CD14-positive monocyte (primary cell): Measurements from ENCODE around the gene CPA4. TPM values are rescaled to one million over a fixed set of nuclear protein-coding genes. Genes with fewer than 3 reads are reported as not detected.

Source experiments
- DNase-seq, 3 donors: peaks; one replicate each; pipeline ENCODE4 v3.0.0-alpha.2; 2011 to 2022
- H2AFZ ChIP-seq: 2 replicates; pipeline ENCODE4 v1.6.0; 2012; ENCODE audit warnings: mild to moderate bottlenecking, low read depth, low read length, inconsistent platforms; ENCODE audit not compliant: insufficient read depth, poor library complexity, severe bottlenecking
- H3K27ac ChIP-seq, 2 donors: 1 replicate in 1 of 2; 2 replicates in 1 of 2; pipeline ENCODE4 v1.5.1; 2012 to 2013; ENCODE audit warnings: low read length in 2 of 2, control low read depth in 1 of 2, inconsistent platforms in 1 of 2, low read depth in 1 of 2, mild to moderate bottlenecking in 1 of 2
- H3K27me3 ChIP-seq, 2 donors: one replicate each; pipeline versions ENCODE4 v1.6.0 to v1.6.1; 2011 to 2013; ENCODE audit warnings: low read length in 2 of 2; ENCODE audit not compliant: control insufficient read depth in 2 of 2, insufficient read depth in 2 of 2
- H3K36me3 ChIP-seq, 2 donors: replicated peaks in 1 of 2; 1 replicate in 1 of 2; 2 replicates in 1 of 2; pipeline versions ENCODE4 v1.5.1 to v1.6.1; 2012 to 2013; ENCODE audit warnings: low read length in 2 of 2, control low read depth in 1 of 2, inconsistent platforms in 1 of 2, mild to moderate bottlenecking in 1 of 2; ENCODE audit not compliant: insufficient read depth in 2 of 2, control insufficient read depth in 1 of 2
- H3K4me1 ChIP-seq, 2 donors: 1 replicate in 1 of 2; 2 replicates in 1 of 2; pipeline versions ENCODE4 v1.5.1 to v1.6.1; 2012 to 2013; ENCODE audit warnings: low read length in 2 of 2, control low read depth in 1 of 2, inconsistent platforms in 1 of 2, mild to moderate bottlenecking in 1 of 2, moderate library complexity in 1 of 2; ENCODE audit not compliant: insufficient read depth in 2 of 2, control insufficient read depth in 1 of 2
- H3K4me2 ChIP-seq: replicated peaks from 2 replicates; pipeline ENCODE3; 2012; ENCODE audit warnings: low read length, moderate library complexity, mild to moderate bottlenecking; ENCODE audit not compliant: poor library complexity, severe bottlenecking; ENCODE audit errors: extremely low read depth
- H3K4me3 ChIP-seq, 3 experiments: fragments of 200-600 bp in 1 of 3; sonication (generic) in 1 of 3; replicated peaks in 1 of 3; 1 replicate in 2 of 3; 2 replicates in 1 of 3; pipeline ENCODE4 v1.5.1; 2011 to 2013; ENCODE audit warnings: low read length in 3 of 3, mild to moderate bottlenecking in 3 of 3, control low read depth in 2 of 3, low read depth in 2 of 3, inconsistent platforms in 1 of 3, moderate library complexity in 1 of 3
- H3K79me2 ChIP-seq: 2 replicates; pipeline ENCODE4 v1.6.0; 2012; ENCODE audit warnings: mild to moderate bottlenecking, control low read depth, inconsistent platforms, low read length, moderate library complexity; ENCODE audit not compliant: insufficient read depth
- H3K9ac ChIP-seq: 2 replicates; pipeline ENCODE4 v1.6.0; 2017; ENCODE audit warnings: low read length, mild to moderate bottlenecking; ENCODE audit not compliant: insufficient read depth, poor library complexity, severe bottlenecking
- H3K9me3 ChIP-seq, 2 donors: replicated peaks in 1 of 2; 1 replicate in 1 of 2; 2 replicates in 1 of 2; pipeline versions ENCODE4 v1.5.1 to v1.6.1; 2012 to 2013; ENCODE audit warnings: low read length in 2 of 2, control low read depth in 1 of 2; ENCODE audit not compliant: control insufficient read depth in 1 of 2, insufficient read depth in 1 of 2
- H4K20me1 ChIP-seq: 2 replicates; pipeline ENCODE4 v1.6.0; 2012; ENCODE audit warnings: mild to moderate bottlenecking, low read length, control low read depth, moderate library complexity; ENCODE audit not compliant: insufficient read depth
- H3K27ac Mint-ChIP-seq, 7 donors: one replicate each; pipeline ENCODE4 v1.8.0; 2020; ENCODE audit warnings: mild to moderate bottlenecking in 7 of 7, mixed read lengths in 7 of 7, moderate library complexity in 6 of 7, inconsistent platforms in 2 of 7
- H3K27me3 Mint-ChIP-seq, 3 donors: one replicate each; pipeline ENCODE4 v1.8.0; 2021 to 2022; ENCODE audit warnings: low read depth in 3 of 3, mild to moderate bottlenecking in 3 of 3, mixed read lengths in 3 of 3, moderate library complexity in 3 of 3, inconsistent platforms in 1 of 3
- H3K36me3 Mint-ChIP-seq, 2 donors: one replicate each; pipeline ENCODE4 v1.8.0; 2020; ENCODE audit warnings: mixed read lengths in 2 of 2, inconsistent platforms in 1 of 2, mild to moderate bottlenecking in 1 of 2
- H3K4me1 Mint-ChIP-seq: one replicate; pipeline ENCODE4 v1.8.0; 2020; ENCODE audit warnings: mild to moderate bottlenecking, mixed read lengths
- H3K4me3 Mint-ChIP-seq, 2 donors: one replicate each; pipeline ENCODE4 v1.8.0; 2020; ENCODE audit warnings: mild to moderate bottlenecking in 2 of 2, mixed read lengths in 2 of 2, moderate library complexity in 1 of 2
- H3K9me3 Mint-ChIP-seq, 7 donors: one replicate each; pipeline ENCODE4 v1.8.0; 2020 to 2022; ENCODE audit warnings: mixed read lengths in 7 of 7, mild to moderate bottlenecking in 6 of 7, moderate library complexity in 6 of 7, inconsistent platforms in 2 of 7
- CTCF ChIP-seq: fragments of 200-600 bp; IDR thresholded peaks from one replicate; pipeline ENCODE4 v1.8.0; 2022; ENCODE audit warnings: antibody characterized with exemption, mild to moderate bottlenecking
- WGBS: methylation state at CpG from one replicate; pipeline ENCODE4 v1.1.5; 2013; ENCODE audit warnings: missing lambda C conversion rate; ENCODE audit not compliant: insufficient coverage; 5-methylcytosine and 5-hydroxymethylcytosine counted together
- intact Hi-C, 2 donors: fragments of 100-400 bp; cut with micrococcal nuclease; formaldehyde crosslinking; loops; one replicate each; pipeline versions ENCODE4 v1.15.0 to v1.15.1; 2023
- polyA plus RNA-seq, 3 donors: library from polyadenylated mRNA; depleted of rRNA in 1 of 3; unstranded in 2 of 3; stranded (reverse) in 1 of 3; fragments of 300-500 nt in 2 of 3; fragments of >200 nt in 1 of 3; fragmentation: Illumina TruSeq in 2 of 3; gene quantifications; 1 replicate in 2 of 3; 2 replicates in 1 of 3; pipeline ENCODE4 v1.2.3, GENCODE V29; 2012 to 2021

CPA4 gene
- polyA plus RNA-seq, 3 donors, result not detected

- Mint-ChIP-seq H3K9me3 (no peaks in the 10 kb centered on the region), H3K27ac (peak overlapping the region in 1 of 7 donors; percentile 7), H3K36me3 (no peaks in the 10 kb centered on the region), H3K4me1 (no peaks in the 10 kb centered on the region), H3K27me3 (peaks cover 0 to 2% (median 0%) of the 10 kb centered on the region in 3 donors), H3K4me3 (no peak overlapping the region)
- no peak overlapping the region for H3K4me2 ChIP-seq
- H3K9ac ChIP-seq, result no peak overlapping the region
- H3K36me3 ChIP-seq, result no peaks in the 10 kb centered on the region
- no peak overlapping the region for H2AFZ ChIP-seq
- no peaks in the 10 kb centered on the region for H3K9me3 ChIP-seq
- intact Hi-C loops, result no loop called here
- no peaks in the 10 kb centered on the region for H3K4me1 ChIP-seq
- no peak overlapping the region for H3K4me3 ChIP-seq
- no peaks in the 10 kb centered on the region for H3K27me3 ChIP-seq
- no peak for TF ChIP-seq CTCF
- no peaks in the 10 kb centered on the region for H3K79me2 ChIP-seq
- no peak for DNase-seq
- H3K27ac ChIP-seq, result no peak overlapping the region
- H4K20me1 ChIP-seq, result no peaks in the 10 kb centered on the region
- WGBS, result 97% methylated on average over 3 of the region's 8 CpGs
Measured at GRCh38 chr7:130301501-130302020, 8.6 kb downstream of the CPA4 start.

GRCh38 chr7:130302649-130303048 lies 9.7 kb downstream of the CPA4 start:
- Mint-ChIP-seq H3K36me3 (no peaks in the 10 kb centered on the region), H3K4me1 (no peaks in the 10 kb centered on the region), H3K4me3 (no peak overlapping the region), H3K27me3 (peaks cover 0 to 2% (median 0%) of the 10 kb centered on the region in 3 donors), H3K27ac (no peak overlapping the region), H3K9me3 (peaks cover 0 to 1% (median 0%) of the 10 kb centered on the region in 7 donors)
- H3K9ac ChIP-seq, result no peak overlapping the region
- no peak overlapping the region for H2AFZ ChIP-seq
- intact Hi-C loops, result no loop called here
- DNase-seq, result no peak
- H4K20me1 ChIP-seq, result no peaks in the 10 kb centered on the region
- H3K27me3 ChIP-seq, result no peaks in the 10 kb centered on the region
- H3K79me2 ChIP-seq, result no peaks in the 10 kb centered on the region
- H3K9me3 ChIP-seq, result no peaks in the 10 kb centered on the region
- no peaks in the 10 kb centered on the region for H3K36me3 ChIP-seq
- no peaks in the 10 kb centered on the region for H3K4me1 ChIP-seq
- H3K27ac ChIP-seq, result no peak overlapping the region
- no peak overlapping the region for H3K4me2 ChIP-seq
- H3K4me3 ChIP-seq, result no peak overlapping the region
- no peak for TF ChIP-seq CTCF
